PFSK-1 (cell line): ENCODE measurements around the gene NDUFB6.

Experiments used
- FOXP2 ChIP-seq: optimal IDR thresholded peaks from 2 replicates; pipeline ENCODE3; 2011; ENCODE audit warnings: borderline replicate concordance, control low read depth, inconsistent platforms; ENCODE audit not compliant: insufficient read depth; ENCODE audit errors: extremely low read length, extremely low read depth
- POLR2AphosphoS5 ChIP-seq: IDR thresholded peaks from 2 replicates; pipeline ENCODE4 v1.6.1; 2012; ENCODE audit warnings: low read depth, mild to moderate bottlenecking, control low read depth, low read length, moderate library complexity
- SIN3A ChIP-seq: IDR thresholded peaks from 2 replicates; pipeline ENCODE4 v1.6.1; 2012; ENCODE audit warnings: mild to moderate bottlenecking, low read length, moderate library complexity, borderline replicate concordance; ENCODE audit not compliant: insufficient read depth
- TAF1 ChIP-seq: IDR thresholded peaks from 2 replicates; pipeline ENCODE4 v1.6.1; 2012; ENCODE audit warnings: low read length, control low read depth, borderline replicate concordance; ENCODE audit not compliant: insufficient read depth
- TF ChIP-seq, protein P1 (sequence below), 2 experiments: IDR thresholded peaks; 2 replicates each; pipeline versions ENCODE4 v1.6.1 to v1.8.0; 2011 to 2012; ENCODE audit warnings: low read depth in 2 of 2, low read length in 2 of 2, control low read depth in 1 of 2, inconsistent platforms in 1 of 2, mild to moderate bottlenecking in 1 of 2, moderate library complexity in 1 of 2; ENCODE audit not compliant: insufficient read depth in 1 of 2

Gene NDUFB6

DNA sequence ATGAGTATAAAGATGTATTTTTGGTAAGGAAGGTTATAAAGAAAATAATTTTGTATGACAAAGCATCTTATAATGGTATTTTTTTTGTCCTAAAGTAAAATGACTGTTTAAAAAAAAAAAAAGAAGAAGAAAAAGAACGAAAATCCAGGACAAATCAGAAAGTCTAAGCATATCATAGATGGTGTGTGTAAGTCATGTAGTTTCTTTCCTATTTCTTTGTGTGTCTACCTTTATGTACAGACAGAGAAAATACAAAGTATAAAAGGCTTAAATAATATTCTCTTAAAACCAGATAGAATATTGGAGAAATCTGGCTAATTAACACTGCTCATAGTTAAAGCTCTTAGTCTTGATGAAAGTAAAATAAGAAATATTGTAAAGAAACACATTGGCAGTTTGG, 54.7 kb downstream of the NDUFB6 start:
- no peak for TF ChIP-seq FOXP2
- no peak for TF ChIP-seq SIN3A
- no peak for TF ChIP-seq POLR2AphosphoS5

DNA sequence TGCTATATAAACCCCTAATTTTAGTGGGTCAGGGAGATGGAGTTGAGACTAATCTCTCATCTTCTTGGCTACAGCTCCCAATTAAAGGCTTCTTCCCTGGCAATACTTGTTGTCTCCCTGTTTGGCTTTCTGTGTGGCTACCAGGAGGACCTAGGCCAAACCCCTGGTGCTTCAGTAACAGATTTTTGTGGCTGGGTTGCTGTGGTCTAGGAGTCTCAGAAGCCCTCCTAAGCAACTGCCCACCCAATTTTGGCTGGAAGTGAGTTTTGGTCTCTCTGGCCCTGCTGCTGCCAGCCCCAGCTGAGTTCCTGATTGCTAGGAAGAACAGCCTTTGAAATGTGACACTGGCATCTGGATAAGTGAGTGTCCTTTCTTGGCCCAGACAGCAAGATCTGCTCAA, 56.7 kb downstream of the NDUFB6 start:
- no peak for TF ChIP-seq FOXP2
- TF ChIP-seq, protein P1, sequence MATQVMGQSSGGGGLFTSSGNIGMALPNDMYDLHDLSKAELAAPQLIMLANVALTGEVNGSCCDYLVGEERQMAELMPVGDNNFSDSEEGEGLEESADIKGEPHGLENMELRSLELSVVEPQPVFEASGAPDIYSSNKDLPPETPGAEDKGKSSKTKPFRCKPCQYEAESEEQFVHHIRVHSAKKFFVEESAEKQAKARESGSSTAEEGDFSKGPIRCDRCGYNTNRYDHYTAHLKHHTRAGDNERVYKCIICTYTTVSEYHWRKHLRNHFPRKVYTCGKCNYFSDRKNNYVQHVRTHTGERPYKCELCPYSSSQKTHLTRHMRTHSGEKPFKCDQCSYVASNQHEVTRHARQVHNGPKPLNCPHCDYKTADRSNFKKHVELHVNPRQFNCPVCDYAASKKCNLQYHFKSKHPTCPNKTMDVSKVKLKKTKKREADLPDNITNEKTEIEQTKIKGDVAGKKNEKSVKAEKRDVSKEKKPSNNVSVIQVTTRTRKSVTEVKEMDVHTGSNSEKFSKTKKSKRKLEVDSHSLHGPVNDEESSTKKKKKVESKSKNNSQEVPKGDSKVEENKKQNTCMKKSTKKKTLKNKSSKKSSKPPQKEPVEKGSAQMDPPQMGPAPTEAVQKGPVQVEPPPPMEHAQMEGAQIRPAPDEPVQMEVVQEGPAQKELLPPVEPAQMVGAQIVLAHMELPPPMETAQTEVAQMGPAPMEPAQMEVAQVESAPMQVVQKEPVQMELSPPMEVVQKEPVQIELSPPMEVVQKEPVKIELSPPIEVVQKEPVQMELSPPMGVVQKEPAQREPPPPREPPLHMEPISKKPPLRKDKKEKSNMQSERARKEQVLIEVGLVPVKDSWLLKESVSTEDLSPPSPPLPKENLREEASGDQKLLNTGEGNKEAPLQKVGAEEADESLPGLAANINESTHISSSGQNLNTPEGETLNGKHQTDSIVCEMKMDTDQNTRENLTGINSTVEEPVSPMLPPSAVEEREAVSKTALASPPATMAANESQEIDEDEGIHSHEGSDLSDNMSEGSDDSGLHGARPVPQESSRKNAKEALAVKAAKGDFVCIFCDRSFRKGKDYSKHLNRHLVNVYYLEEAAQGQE (IDR thresholded peaks at IDR 0.05; ENCODE audit: insufficient read depth in 1 of 2, low read depth in 2 of 2, low read length in 2 of 2): no peak
- TF ChIP-seq TAF1: no peak
- TF ChIP-seq POLR2AphosphoS5: no peak
- TF ChIP-seq SIN3A: no peak

GRCh38 chr9:32508728-32509127, 64.2 kb downstream of the NDUFB6 start:
- TF ChIP-seq, protein P1 (IDR thresholded peaks at IDR 0.05; ENCODE audit: insufficient read depth in 1 of 2, low read depth in 2 of 2, low read length in 2 of 2): no peak

- TF ChIP-seq SIN3A (no peak), FOXP2 (no peak), POLR2AphosphoS5 (no peak), TAF1 (no peak)
- TF ChIP-seq, protein P1 (IDR thresholded peaks at IDR 0.05; ENCODE audit: insufficient read depth in 1 of 2, low read depth in 2 of 2, low read length in 2 of 2): no peak
Observed at GRCh38 chr9:32503008-32503407, 70.0 kb downstream of the NDUFB6 start.
